Esophagus squamous epithelium (tissue), 4 donors: ENCODE results near the gene DCANP1.

Experiments
- CTCF ChIP-seq, 6 experiments: fragments of 450-650 bp in 4 of 6; fragments of 200-600 bp in 2 of 6; sonication (generic) in 2 of 6; IDR thresholded peaks; one replicate each; pipeline ENCODE4 v1.5.1; 2016 to 2019; ENCODE audit warnings: antibody characterized with exemption in 6 of 6, mild to moderate bottlenecking in 4 of 6, moderate library complexity in 4 of 6
- POLR2A ChIP-seq, 4 donors: fragments of 450-650 bp; IDR thresholded peaks; one replicate each; pipeline ENCODE4 v1.6.1; 2017; ENCODE audit warnings: antibody characterized with exemption in 4 of 4, mild to moderate bottlenecking in 4 of 4, moderate library complexity in 3 of 4

- no peak for TF ChIP-seq CTCF (IDR thresholded peaks at IDR 0.05)
- no peak for TF ChIP-seq POLR2A (IDR thresholded peaks at IDR 0.05)
Observed at GRCh38 chr5:135461481-135462151, 14.5 kb upstream of the DCANP1 start.
